Left ventricle myocardium superior (tissue), 1 donor: Measurements from ENCODE around the gene PHF23. TPM values are rescaled to one million over a fixed set of nuclear protein-coding genes. Genes with fewer than 3 reads are reported as not detected.
A peak's percentile ranks its signal among the peaks of the same experiment; 100 is the strongest.

ENCODE experiments used
- ATAC-seq: fragments of 200-7000 bp; cut with Tn5 transposase; one replicate; pipeline ENCODE4 v1.9.1; 2020; ENCODE audit warnings: mild to moderate bottlenecking, moderate library complexity
- DNase-seq: peaks from one replicate; pipeline ENCODE4 v3.0.0-alpha.2; 2020
- intact Hi-C: fragments of 100-400 bp; cut with micrococcal nuclease; formaldehyde crosslinking; loops from one replicate; pipeline ENCODE4 v1.11.0; 2022
- long read RNA-seq: library from polyadenylated mRNA; unstranded; transcript quantifications from one replicate; pipeline ENCODE4 v2.0.0, GENCODE V29; 2021
- total RNA-seq: library from RNA; stranded (reverse); fragmentation: NEBNext Ultra II Directional; extraction: Animal tissue kit (Norgen Biotek cat#: 25700); gene quantifications from one replicate; pipeline ENCODE4 v1.2.1, GENCODE V29; 2021
- donor health status: DM: no; HTN: yes; CAD: no; lungs with severe emphysema.

PHF23 gene
- 29.4 TPM for total RNA-seq
- long read RNA-seq, transcript PHF23-205 (5 exons, 1,768 nt), result minor isoform, 6 of 52 reads
- long read RNA-seq, transcript PHF23-201 (5 exons, 2,037 nt), result major isoform, 34 of 52 reads
- long read RNA-seq, partial matches to known transcripts, result 9 of 52 reads
- long read RNA-seq, other reads (novel, unspliced or antisense), result 3 of 52 reads

DNA sequence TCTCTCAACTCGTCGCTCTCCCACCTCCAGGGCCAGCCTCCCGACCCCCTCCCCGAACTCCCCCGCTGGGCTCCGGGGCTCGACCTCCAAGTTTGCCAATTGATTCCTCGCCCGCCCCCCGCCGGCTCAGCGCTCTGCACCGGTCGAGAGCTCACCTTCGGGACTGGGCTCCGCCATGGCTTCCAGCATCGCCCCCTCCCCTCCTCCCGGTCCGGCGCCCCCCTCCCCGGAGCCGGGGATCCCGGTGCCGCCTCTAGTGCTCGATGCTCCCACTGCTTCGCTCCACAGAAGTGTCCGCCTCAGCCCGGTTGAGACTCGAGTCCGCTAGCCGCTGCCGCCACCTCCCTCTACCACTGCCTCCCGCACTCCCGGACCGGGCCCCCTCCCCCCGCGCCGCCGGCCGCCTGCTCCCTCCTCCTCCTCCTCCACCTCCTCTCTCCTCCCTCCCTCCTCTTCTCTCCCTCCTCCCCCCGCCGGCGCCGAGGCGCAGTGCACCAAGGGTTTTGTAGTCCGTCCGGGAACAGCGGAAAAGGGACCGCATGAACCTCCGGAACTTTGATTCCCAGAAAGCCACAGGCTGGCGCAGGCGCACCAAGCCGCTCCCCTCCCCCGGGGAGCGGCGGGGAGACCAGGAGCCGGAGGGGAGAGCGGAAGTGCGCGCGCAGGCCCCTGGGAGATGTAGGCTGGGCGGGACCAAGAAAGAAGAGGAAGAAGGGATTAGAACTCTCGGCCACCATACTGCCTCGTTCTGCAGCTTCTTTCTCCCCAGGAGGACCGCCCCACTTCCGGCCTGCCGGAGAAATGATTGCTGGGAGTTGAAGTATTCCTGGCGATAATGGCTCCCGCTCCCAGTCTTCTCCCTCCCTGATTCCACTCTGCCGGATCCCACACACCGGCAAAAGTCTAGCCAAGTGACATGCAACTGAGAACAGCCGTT, at the start of gene PHF23:
TSS of gene PHF23 (minus strand) at position 367 of the 937 bp plus-strand sequence. CDS start at position 189, 178 bp downstream.
- intact Hi-C loops, result no loop called here
- DNase-seq, result peak; percentile 99
- ATAC-seq, result peak; percentile 75

DNA sequence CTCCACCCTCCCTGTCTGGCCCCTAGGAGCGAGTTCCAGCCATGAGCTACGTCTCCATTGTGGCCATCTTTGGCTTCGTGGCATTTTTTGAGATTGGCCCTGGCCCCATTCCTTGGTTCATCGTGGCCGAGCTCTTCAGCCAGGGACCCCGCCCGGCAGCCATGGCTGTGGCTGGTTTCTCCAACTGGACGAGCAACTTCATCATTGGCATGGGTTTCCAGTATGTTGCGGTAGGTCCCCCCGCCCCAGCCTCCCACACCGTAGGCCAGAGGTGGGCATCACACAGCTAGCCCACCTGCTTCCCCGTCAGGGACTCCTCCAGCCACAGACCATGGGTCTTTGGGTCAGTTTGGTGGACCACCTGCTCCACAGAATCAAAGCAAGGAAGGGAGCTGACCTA, 46.4 kb upstream of the PHF23 start:
- intact Hi-C loops, result no loop called here
- no peak for ATAC-seq
- no peak for DNase-seq

DNA sequence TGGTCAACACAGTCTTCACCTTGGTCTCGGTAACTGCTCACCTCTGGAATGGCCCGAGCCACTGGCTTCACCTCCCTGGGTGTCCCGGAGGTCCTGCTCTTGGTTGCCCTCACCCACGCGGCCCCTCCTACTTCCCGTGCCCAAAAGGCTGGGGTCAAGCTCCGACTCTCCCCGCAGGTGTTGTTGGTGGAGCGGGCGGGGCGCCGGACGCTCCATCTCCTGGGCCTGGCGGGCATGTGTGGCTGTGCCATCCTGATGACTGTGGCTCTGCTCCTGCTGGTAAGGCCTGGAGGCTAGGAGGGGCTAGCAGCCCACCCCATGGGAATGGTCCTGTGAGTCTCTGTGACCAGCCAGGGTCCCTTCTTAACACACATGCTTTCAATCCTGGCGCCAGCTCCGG, 45.7 kb upstream of the PHF23 start:
- DNase-seq, result no peak
- intact Hi-C loops, result no loop called here
- no peak for ATAC-seq

DNA sequence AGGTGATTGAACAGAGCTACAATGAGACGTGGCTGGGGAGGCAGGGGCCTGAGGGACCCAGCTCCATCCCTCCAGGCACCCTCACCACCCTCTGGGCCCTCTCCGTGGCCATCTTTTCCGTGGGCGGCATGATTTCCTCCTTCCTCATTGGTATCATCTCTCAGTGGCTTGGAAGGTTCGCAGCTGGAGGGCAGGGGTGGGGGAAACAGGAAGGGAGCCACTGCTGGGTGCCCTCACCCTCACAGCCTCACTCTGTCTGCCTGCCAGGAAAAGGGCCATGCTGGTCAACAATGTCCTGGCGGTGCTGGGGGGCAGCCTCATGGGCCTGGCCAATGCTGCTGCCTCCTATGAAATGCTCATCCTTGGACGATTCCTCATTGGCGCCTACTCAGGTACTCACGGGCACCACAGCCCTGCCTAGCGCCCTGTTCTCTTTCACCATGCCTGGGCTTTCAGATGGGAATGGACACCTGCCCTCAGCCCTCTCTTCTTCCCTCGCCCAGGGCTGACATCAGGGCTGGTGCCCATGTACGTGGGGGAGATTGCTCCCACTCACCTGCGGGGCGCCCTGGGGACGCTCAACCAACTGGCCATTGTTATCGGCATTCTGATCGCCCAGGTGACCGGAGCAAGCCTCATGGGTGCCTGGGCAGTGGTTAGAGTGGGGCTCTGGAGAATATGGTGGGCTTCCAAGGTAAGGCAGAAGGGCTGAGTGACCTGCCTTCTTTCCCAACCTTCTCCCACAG, 44.4 kb upstream of the PHF23 start:
- ATAC-seq, result no peak
- DNase-seq, result no peak
- intact Hi-C loops, result no loop called here

DNA sequence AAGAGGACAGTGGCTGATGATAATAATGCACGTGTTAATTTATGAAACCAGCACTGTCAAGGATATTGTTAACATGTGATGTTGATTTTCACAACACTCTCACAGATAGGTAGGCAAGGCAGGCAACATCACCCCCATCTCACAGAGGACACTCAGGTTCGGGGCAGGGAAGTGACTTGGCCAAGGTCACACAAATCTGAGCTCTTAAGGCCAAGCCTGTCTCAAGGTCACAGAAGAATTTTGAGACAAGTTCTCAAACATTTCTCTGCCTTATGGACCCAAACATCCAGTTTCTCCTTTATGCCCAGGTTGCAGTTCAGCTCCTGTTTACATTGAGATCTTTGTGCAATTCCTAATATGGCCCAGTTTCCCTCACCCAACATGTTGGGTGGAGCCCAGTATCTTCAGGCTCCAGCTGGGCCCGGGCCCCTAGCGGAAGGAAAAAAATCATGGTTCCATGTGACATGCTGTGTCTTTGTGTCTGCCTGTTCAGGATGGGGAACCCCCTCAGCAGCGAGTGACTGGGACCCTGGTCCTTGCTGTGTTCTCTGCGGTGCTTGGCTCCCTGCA, 43.6 kb upstream of the PHF23 start:
- ATAC-seq (no peak), DNase-seq (no peak)
- intact Hi-C loops, result no loop called here

DNA sequence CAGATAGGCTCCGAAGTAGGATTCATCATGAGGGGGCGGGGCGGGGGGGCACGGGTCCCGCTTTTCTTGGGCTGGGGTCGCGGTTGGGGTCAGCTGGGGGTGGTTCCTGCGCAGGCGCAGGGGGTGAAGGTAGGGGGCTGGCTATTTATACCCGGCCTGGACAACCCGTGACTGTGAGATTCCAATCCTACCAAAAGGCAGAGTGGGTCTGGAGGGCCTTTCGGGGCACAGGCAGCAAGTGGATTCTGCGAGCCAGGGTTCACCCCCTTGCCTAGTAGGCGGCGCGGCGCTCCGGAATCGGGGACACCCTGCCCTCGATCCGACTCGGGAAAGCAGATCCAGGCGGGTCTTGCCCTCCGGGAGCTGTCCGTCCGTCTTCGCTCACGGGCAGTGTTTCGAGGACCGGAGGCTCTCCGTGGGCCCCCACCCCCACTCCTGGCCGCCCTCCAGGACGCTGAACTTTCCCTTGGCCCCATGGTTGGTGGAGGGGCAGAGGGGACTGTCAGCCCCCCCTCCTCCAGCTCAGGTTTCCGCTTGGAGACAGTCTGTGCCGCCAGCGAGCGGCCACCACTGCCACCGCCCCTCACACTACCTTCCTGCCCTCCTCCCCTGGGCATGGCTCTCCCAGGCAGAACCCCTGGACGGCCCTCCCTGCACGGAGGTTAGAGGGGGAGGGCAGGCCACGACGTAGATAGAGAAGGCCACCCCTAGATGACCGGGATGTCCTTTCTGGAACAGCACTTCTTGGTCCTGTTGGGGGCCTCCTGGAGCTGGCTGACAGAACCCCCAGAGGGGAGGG, 42.9 kb upstream of the PHF23 start:
- intact Hi-C loops, result loop anchor here (2.0 kb wide), 1 partner anchor 15 kb away; no protein-coding TSS in a partner anchor
- DNase-seq (peak; percentile 90), ATAC-seq (peak; percentile 69)

DNA sequence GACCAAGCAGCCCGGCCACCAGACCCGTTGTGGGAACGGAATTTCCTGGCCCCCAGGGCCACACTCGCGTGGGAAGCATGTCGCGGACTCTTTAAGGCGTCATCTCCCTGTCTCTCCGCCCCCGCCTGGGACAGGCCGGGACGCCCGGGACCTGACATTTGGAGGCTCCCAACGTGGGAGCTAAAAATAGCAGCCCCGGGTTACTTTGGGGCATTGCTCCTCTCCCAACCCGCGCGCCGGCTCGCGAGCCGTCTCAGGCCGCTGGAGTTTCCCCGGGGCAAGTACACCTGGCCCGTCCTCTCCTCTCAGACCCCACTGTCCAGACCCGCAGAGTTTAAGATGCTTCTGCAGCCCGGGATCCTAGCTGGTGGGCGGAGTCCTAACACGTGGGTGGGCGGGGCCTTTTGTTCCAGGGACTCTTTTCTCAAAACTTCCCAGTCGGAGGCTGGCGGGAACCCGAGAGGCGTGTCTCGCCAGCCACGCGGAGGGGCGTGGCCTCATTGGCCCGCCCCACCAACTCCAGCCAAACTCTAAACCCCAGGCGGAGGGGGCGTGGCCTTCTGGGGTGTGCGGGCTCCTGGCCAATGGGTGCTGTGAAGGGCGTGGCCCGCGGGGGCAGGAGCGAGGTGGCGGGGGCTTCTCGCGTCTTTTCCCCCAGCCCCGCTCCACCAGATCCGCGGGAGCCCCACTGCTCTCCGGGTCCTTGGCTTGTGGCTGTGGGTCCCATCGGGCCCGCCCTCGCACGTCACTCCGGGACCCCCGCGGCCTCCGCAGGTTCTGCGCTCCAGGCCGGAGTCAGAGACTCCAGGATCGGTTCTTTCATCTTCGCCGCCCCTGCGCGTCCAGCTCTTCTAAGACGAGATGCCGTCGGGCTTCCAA, 42.1 kb upstream of the PHF23 start, which contains the start of gene SLC2A4:
TSS of gene SLC2A4 (plus strand) at position 645 of the 879 bp plus-strand sequence. CDS start at position 862, 217 bp downstream.
- intact Hi-C loops, result loop anchor here (2.0 kb wide), 1 partner anchor 15 kb away; no protein-coding TSS in a partner anchor
- peak; percentile 97 for DNase-seq
- ATAC-seq, result peak; percentile 84

DNA sequence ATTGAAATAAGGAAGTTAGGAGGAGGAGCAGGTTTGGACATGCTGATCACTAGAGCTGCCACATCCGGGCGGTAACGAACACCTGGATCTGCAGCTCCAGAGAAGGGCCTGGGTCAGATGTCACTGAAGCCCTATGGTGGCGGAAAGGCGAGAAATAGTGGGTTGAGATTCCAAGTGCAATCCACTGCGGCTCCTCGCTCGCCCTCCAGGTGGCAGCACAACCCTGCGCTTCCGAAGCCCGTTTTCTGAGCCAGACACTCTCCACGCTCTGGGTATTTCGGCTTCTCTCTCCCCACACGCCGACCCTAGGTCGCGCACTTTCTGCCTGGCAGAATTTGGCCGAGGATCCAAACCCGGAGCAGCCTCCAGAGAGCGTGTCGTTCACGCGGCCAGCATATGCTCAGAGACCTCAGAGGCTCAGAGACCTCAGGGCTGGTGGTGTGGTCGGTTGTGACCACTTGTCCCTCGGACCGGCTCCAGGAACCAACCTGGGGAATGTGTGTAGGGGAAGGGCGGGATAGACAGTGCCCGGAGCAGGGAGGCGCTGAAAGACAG, 41.3 kb upstream of the PHF23 start:
- DNase-seq, result peak; percentile 91
- peak; percentile 62 for ATAC-seq
- intact Hi-C loops, result loop anchor here (2.0 kb wide), 1 partner anchor 16 kb away; no protein-coding TSS in a partner anchor

DNA sequence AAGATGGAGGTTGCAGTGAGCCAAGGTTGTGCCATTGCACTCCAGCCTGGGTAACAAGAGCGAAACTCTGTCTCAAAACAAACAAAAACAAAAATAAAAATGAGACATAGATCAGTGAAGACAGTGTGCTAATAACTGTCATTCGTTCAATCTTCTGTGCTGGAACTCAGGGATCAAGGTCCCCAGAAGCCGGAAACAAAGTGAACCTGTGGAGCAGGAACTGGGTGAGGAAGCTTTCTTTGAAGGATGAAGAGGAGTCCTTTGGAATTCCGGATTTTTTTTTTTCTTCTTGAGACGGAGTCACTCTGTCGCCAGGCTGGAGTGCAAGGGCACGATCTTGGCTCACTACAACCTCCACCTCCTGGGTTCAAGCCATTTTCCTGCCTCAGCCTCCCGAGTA, 40.2 kb upstream of the PHF23 start:
- no peak for ATAC-seq
- intact Hi-C loops, result no loop called here

DNA sequence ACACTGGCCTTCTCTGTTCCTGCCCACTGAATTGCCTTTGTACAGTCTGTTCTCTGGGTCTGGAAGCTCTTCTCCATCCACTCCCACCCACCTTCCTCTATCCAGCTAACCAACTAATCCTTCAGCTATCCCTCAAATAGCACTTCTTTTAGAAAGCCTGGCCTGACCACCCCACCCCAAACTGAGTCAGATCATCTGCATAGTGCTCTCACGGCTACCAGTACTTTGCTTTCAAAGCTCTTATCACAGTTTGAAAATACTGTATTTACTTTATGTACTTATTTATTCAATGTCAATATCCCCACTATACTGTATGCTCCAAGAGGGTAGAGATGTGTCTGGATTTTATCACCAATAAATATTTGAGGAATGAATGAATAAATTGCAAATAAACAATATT, 27.5 kb upstream of the PHF23 start:
- ATAC-seq (no peak), DNase-seq (no peak)
- intact Hi-C loops, result no loop called here

More for the DNA sequence above, 40.2 kb upstream of the PHF23 start:
- no peak for DNase-seq

DNA sequence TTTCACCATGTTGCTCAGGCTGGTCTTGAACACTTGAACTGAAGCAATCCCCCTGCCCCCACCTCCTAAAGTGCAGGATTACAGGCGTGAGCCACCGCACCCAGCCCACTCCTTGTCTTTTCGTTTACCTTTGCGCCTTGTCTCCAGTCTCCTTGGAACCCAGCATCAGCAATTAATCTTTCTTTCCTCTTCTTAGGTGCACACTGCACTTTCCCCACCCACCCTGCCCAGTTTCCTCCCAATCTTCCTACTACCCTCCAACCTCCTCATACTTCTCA, 24.5 kb upstream of the PHF23 start:
- no peak for ATAC-seq
- no peak for DNase-seq
- intact Hi-C loops, result no loop called here

DNA sequence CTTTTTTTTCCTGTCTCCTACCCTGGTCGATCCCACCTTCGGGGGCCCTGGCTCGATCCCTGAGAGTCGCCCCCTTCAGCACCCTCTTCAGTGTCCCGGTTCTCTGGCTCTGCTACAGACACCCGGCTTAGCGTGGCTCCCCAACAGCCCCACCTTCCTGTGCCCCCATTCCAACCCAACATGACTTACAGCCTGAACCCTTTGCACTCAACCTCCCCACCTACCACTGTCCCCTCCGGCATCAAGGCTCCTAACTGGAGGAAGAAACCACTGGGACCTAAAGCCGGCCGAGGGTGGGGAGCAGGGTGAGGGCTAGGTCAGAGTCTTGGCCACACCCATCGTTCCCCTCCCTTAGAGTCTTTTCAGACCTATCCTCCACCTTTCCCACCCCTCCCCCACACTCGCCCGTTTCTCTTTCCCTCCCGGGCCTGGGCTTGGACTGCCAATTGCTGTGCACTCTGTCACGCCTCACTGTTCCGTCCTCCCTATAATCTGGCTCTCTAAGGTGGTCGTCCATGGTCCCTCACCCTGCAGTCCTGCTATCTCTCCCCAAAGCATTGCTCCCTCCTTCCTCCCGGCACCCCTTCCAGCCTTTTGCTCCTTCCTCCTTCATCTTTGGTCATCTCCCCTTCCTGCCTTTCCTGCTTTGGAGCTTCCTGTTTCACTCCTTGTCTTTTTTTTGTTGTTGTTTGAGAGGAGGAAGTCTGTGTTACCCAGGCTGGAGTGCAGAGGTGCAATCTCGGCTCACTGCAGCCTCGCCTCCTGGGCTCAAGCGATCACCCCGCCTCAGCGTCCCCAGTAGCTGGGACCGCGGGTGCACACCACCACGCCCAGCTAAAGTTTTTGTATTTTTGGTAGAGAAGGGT, 23.9 kb upstream of the PHF23 start:
- DNase-seq (no peak), ATAC-seq (no peak)
- intact Hi-C loops, result no loop called here

DNA sequence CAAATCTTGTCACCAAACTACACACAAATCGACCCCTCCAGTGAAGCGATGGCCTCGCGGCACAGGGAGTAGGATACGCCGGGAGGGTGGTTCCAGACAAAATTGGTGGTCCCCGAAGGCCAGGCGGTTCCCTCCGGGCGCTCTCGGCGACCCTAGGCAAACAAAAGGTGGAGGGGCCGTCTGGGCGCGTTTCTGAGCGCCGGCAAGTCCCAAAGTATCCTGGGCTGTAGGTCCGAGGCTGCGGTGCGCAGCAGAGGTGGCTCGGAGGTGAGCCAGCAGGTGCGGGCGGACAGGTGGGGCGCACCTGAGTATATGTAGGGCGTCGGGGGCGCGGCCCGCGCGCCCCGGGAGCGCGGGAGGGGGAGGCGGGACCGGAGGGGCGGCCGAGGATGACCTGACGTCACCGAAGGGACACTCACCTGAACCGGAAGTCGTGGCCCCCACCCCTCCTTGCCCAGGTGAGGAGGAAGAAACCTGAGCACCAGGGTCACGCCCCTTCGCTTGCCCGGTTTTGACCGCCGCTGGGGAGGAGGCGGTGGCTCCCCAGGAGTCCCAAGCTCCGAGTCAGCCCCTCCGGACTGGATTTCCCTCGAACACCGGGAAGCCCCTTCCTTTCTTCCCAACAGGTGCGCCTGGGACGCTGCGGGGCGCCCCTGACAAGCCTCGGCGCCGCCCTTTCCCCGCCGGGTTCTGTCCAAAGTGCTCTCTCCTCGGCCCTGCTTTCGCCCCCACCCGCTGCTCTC, 23.1 kb upstream of the PHF23 start, which contains the start of gene CLDN7:
TSS of gene CLDN7 (minus strand) at position 287 of the 743 bp plus-strand sequence. CDS start 435 bp downstream, outside the sequence.
- DNase-seq (no peak), ATAC-seq (no peak)
- intact Hi-C loops, result no loop called here

DNA sequence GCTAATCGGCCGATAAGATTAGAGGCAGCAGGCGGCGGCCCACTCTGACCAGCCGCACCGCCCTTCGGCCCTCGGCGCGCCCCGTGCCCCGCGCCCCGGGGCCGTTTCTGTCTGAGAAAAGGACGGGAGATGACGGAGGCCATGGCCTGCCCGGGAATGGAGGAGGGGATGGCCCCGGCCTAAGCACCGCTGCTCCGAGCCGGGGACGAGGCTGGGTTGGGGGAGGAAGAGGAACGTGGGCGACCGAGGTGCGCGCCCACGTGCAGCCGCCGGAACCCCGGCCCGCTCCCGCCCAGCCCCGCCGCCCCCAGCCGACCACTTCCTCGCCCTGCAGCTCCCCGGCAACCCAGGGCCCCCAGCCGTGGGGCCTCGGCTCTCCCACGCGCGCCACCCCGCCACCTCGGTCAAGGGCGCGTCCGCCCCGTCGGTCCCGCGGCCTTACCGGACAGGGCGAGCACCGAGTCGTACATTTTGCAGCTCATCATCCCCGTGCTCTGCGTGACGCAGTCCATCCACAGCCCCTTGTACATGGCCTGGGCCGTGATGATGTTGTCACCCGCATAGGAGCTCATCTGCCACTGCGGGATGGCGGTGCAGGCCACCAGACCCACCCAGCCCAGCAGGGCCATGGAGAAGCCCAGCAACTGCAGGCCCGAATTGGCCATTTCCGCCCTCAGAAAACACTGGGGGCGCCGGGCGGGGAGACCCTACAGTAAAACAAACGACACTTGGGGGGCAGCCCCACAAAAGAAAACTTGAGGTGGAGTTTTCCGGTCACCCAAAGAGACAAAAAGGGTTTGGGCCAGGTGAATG, 22.3 kb upstream of the PHF23 start:
- DNase-seq (no peak), ATAC-seq (peak; percentile 33)
- intact Hi-C loops, result no loop called here
